ENCODE measurements around the gene VWF. TPM values are rescaled to one million over a fixed set of nuclear protein-coding genes. Genes with fewer than 3 reads are reported as not detected.

Gene VWF
- total and polyA plus RNA-seq, 9 donors, result 47.8 to 98.6 (median 80.7) TPM

- no peak overlapping the region for H3K4me3 ChIP-seq (ENCODE audit: low read length)
- H3K4me1 ChIP-seq (ENCODE audit: control insufficient read depth, insufficient read depth, low read length), result peaks cover 4% of the 10 kb centered on the region
- H3K36me3 ChIP-seq (ENCODE audit: control insufficient read depth, insufficient read depth, low read length), result no peaks in the 10 kb centered on the region
- 76% methylated on average over 5 of the region's 9 CpGs for WGBS (ENCODE audit: insufficient coverage)
- H3K9me3 ChIP-seq (replicated peaks; ENCODE audit: control insufficient read depth, low read depth, low read length), result no peaks in the 10 kb centered on the region
- H3K27ac ChIP-seq (ENCODE audit: low read length), result no peak overlapping the region
- no peak for DNase-seq
- H3K27me3 ChIP-seq (ENCODE audit: control insufficient read depth, insufficient read depth, low read length), result peaks cover 16% of the 10 kb centered on the region
Observed at GRCh38 chr12:6052206-6052939, 72.1 kb downstream of the VWF start.

- DNase-seq, result no peak
- WGBS (ENCODE audit: insufficient coverage), result 89% methylated on average over 8 of the region's 8 CpGs
- Histone ChIP-seq H3K4me1 (ENCODE audit: control insufficient read depth, insufficient read depth, low read length) (no peaks in the 10 kb centered on the region), H3K9me3 (replicated peaks; ENCODE audit: control insufficient read depth, low read depth, low read length) (no peaks in the 10 kb centered on the region), H3K36me3 (ENCODE audit: control insufficient read depth, insufficient read depth, low read length) (no peaks in the 10 kb centered on the region), H3K4me3 (ENCODE audit: low read length) (no peak overlapping the region), H3K27ac (ENCODE audit: low read length) (no peak overlapping the region), H3K27me3 (ENCODE audit: control insufficient read depth, insufficient read depth, low read length) (no peaks in the 10 kb centered on the region)
Observed at GRCh38 chr12:6049992-6050391, 74.5 kb downstream of the VWF start.

- DNase-seq, result no peak
- Histone ChIP-seq H3K4me1 (ENCODE audit: control insufficient read depth, insufficient read depth, low read length) (no peaks in the 10 kb centered on the region), H3K4me3 (ENCODE audit: low read length) (no peak overlapping the region), H3K36me3 (ENCODE audit: control insufficient read depth, insufficient read depth, low read length) (no peaks in the 10 kb centered on the region), H3K9me3 (replicated peaks; ENCODE audit: control insufficient read depth, low read depth, low read length) (no peaks in the 10 kb centered on the region), H3K27ac (ENCODE audit: low read length) (no peak overlapping the region), H3K27me3 (ENCODE audit: control insufficient read depth, insufficient read depth, low read length) (no peaks in the 10 kb centered on the region)
Observed at GRCh38 chr12:6049587-6049986, 74.9 kb downstream of the VWF start.

GRCh38 chr12:6047249-6048237, 76.9 kb downstream of the VWF start:
- DNase-seq, result no peak
- WGBS (ENCODE audit: insufficient coverage), result 74% methylated on average over 7 of the region's 13 CpGs
- Histone ChIP-seq H3K27me3 (ENCODE audit: control insufficient read depth, insufficient read depth, low read length) (no peaks in the 10 kb centered on the region), H3K27ac (ENCODE audit: low read length) (no peak overlapping the region), H3K9me3 (replicated peaks; ENCODE audit: control insufficient read depth, low read depth, low read length) (no peaks in the 10 kb centered on the region), H3K36me3 (ENCODE audit: control insufficient read depth, insufficient read depth, low read length) (no peaks in the 10 kb centered on the region), H3K4me3 (ENCODE audit: low read length) (no peak overlapping the region), H3K4me1 (ENCODE audit: control insufficient read depth, insufficient read depth, low read length) (no peaks in the 10 kb centered on the region)

- no peak overlapping the region for H3K4me3 ChIP-seq (ENCODE audit: low read length)
- no peaks in the 10 kb centered on the region for H3K4me1 ChIP-seq (ENCODE audit: control insufficient read depth, insufficient read depth, low read length)
- no peaks in the 10 kb centered on the region for H3K36me3 ChIP-seq (ENCODE audit: control insufficient read depth, insufficient read depth, low read length)
- no peaks in the 10 kb centered on the region for H3K9me3 ChIP-seq (replicated peaks; ENCODE audit: control insufficient read depth, low read depth, low read length)
- no peak for DNase-seq
- no peak overlapping the region for H3K27ac ChIP-seq (ENCODE audit: low read length)
- H3K27me3 ChIP-seq (ENCODE audit: control insufficient read depth, insufficient read depth, low read length), result no peaks in the 10 kb centered on the region
- 83% methylated on average over 16 of the region's 17 CpGs for WGBS (ENCODE audit: insufficient coverage)
Observed at GRCh38 chr12:6046511-6047180, 77.8 kb downstream of the VWF start.

GRCh38 chr12:6045438-6045837, 79.0 kb downstream of the VWF start:
- Histone ChIP-seq H3K27ac (ENCODE audit: low read length) (no peak overlapping the region), H3K9me3 (replicated peaks; ENCODE audit: control insufficient read depth, low read depth, low read length) (no peaks in the 10 kb centered on the region), H3K4me3 (ENCODE audit: low read length) (no peak overlapping the region), H3K4me1 (ENCODE audit: control insufficient read depth, insufficient read depth, low read length) (no peaks in the 10 kb centered on the region), H3K27me3 (ENCODE audit: control insufficient read depth, insufficient read depth, low read length) (peaks cover 2% of the 10 kb centered on the region), H3K36me3 (ENCODE audit: control insufficient read depth, insufficient read depth, low read length) (no peaks in the 10 kb centered on the region)
- WGBS (ENCODE audit: insufficient coverage), result 88% methylated on average over 6 of the region's 6 CpGs
- no peak for DNase-seq

- 78% methylated on average over 6 of the region's 8 CpGs for WGBS (ENCODE audit: insufficient coverage)
- Histone ChIP-seq H3K4me1 (ENCODE audit: control insufficient read depth, insufficient read depth, low read length) (no peaks in the 10 kb centered on the region), H3K9me3 (replicated peaks; ENCODE audit: control insufficient read depth, low read depth, low read length) (no peaks in the 10 kb centered on the region), H3K36me3 (ENCODE audit: control insufficient read depth, insufficient read depth, low read length) (no peaks in the 10 kb centered on the region), H3K27ac (ENCODE audit: low read length) (no peak overlapping the region), H3K27me3 (ENCODE audit: control insufficient read depth, insufficient read depth, low read length) (peaks cover 2% of the 10 kb centered on the region), H3K4me3 (ENCODE audit: low read length) (no peak overlapping the region)
- DNase-seq, result no peak
Observed at GRCh38 chr12:6044082-6044481, 80.4 kb downstream of the VWF start.

GRCh38 chr12:6042446-6042845, 82.0 kb downstream of the VWF start:
- H3K27ac ChIP-seq (ENCODE audit: low read length), result no peak overlapping the region
- H3K36me3 ChIP-seq (ENCODE audit: control insufficient read depth, insufficient read depth, low read length), result no peaks in the 10 kb centered on the region
- WGBS (ENCODE audit: insufficient coverage), result 89% methylated on average over 11 of the region's 16 CpGs
- H3K4me3 ChIP-seq (ENCODE audit: low read length), result no peak overlapping the region
- no peak for DNase-seq
- H3K27me3 ChIP-seq (ENCODE audit: control insufficient read depth, insufficient read depth, low read length), result peaks cover 2% of the 10 kb centered on the region
- no peaks in the 10 kb centered on the region for H3K9me3 ChIP-seq (replicated peaks; ENCODE audit: control insufficient read depth, low read depth, low read length)
- H3K4me1 ChIP-seq (ENCODE audit: control insufficient read depth, insufficient read depth, low read length), result no peaks in the 10 kb centered on the region

GRCh38 chr12:6041891-6042290, 82.6 kb downstream of the VWF start:
- Histone ChIP-seq H3K4me1 (ENCODE audit: control insufficient read depth, insufficient read depth, low read length) (no peaks in the 10 kb centered on the region), H3K4me3 (ENCODE audit: low read length) (no peak overlapping the region), H3K27me3 (ENCODE audit: control insufficient read depth, insufficient read depth, low read length) (peaks cover 2% of the 10 kb centered on the region), H3K9me3 (replicated peaks; ENCODE audit: control insufficient read depth, low read depth, low read length) (no peaks in the 10 kb centered on the region), H3K27ac (ENCODE audit: low read length) (no peak overlapping the region), H3K36me3 (ENCODE audit: control insufficient read depth, insufficient read depth, low read length) (no peaks in the 10 kb centered on the region)
- DNase-seq, result no peak
- WGBS (ENCODE audit: insufficient coverage), result 64% methylated on average over 7 of the region's 7 CpGs

- H3K4me3 ChIP-seq (ENCODE audit: low read length), result no peak overlapping the region
- no peaks in the 10 kb centered on the region for H3K9me3 ChIP-seq (replicated peaks; ENCODE audit: control insufficient read depth, low read depth, low read length)
- H3K27me3 ChIP-seq (ENCODE audit: control insufficient read depth, insufficient read depth, low read length), result peaks cover 2% of the 10 kb centered on the region
- H3K27ac ChIP-seq (ENCODE audit: low read length), result no peak overlapping the region
- H3K36me3 ChIP-seq (ENCODE audit: control insufficient read depth, insufficient read depth, low read length), result no peaks in the 10 kb centered on the region
- H3K4me1 ChIP-seq (ENCODE audit: control insufficient read depth, insufficient read depth, low read length), result no peaks in the 10 kb centered on the region
- 80% methylated on average over 4 of the region's 5 CpGs for WGBS (ENCODE audit: insufficient coverage)
- no peak for DNase-seq
Observed at GRCh38 chr12:6040815-6041214, 83.7 kb downstream of the VWF start.

Data from muscle of leg (tissue), 11 donors.